B cell (primary cell): ENCODE data around the gene HSPB6.
"Not testable (repeated sequence)": the region's sequence is repeated elsewhere in the genome, so short reads cannot be mapped to it uniquely, and the experiment has no call there.

Experiments used
- CTCF ChIP-seq: fragments of 200-600 bp; IDR thresholded peaks from one replicate; pipeline ENCODE4 v1.8.0; 2022; ENCODE audit warnings: antibody characterized with exemption, mild to moderate bottlenecking
- EZH2 ChIP-seq: IDR thresholded peaks from 2 replicates; pipeline ENCODE4 v1.6.1; 2012; ENCODE audit warnings: borderline replicate concordance, low read depth, mild to moderate bottlenecking, moderate library complexity, low read length; ENCODE audit not compliant: insufficient read depth, poor library complexity, severe bottlenecking

- not testable (repeated sequence) for TF ChIP-seq CTCF, EZH2
These were observed 15.5 kb upstream of the HSPB6 start for GRCh38 chr19:35772362-35772761.
